PC-9 (cell line): ENCODE results near the gene FXYD4. TPM values are rescaled to one million over a fixed set of nuclear protein-coding genes. Genes with fewer than 3 reads are reported as not detected.

ENCODE experiments used
- BruUV-seq: library from RNA; stranded (reverse); fragments of 400-500 nt; replicated peaks from 2 replicates; lab custom pipeline; 2021; lab: Mats Ljungman, UMichigan
- CTCF ChIA-PET: fragments of 300-600 bp; sonication (Branson Sonifier 250); formaldehyde crosslinking; loops from one replicate; lab custom pipeline; 2022; ENCODE audit warnings: antibody characterized with exemption; lab: Charles Lee
- POLR2A ChIA-PET: fragments of 300-600 bp; sonication (Branson Sonifier 250); formaldehyde crosslinking; loops from one replicate; lab custom pipeline; 2022; ENCODE audit warnings: antibody characterized with exemption; ENCODE audit not compliant: unreplicated experiment; lab: Charles Lee
- DNase-seq, 2 experiments: peaks; one replicate each; pipeline versions ENCODE4 v3.0.0 to v3.0.0-alpha.2; 2015 to 2022; ENCODE audit warnings: mixed read lengths in 1 of 2
- H2AFZ ChIP-seq: fragments of 200-600 bp; sonication (generic); 2 replicates; pipeline ENCODE4 v1.8.1; 2017; ENCODE audit warnings: antibody characterized with exemption
- H3F3A ChIP-seq: fragments of 200-600 bp; sonication (generic); 2 replicates; pipeline ENCODE4 v1.8.1; 2017; ENCODE audit warnings: antibody characterized with exemption, mild to moderate bottlenecking, low read depth; ENCODE audit not compliant: insufficient read depth
- H3K27ac ChIP-seq: fragments of 200-600 bp; sonication (generic); 2 replicates; pipeline ENCODE4 v1.6.1; 2016; ENCODE audit warnings: mixed run types
- H3K27me3 ChIP-seq: fragments of 200-600 bp; sonication (generic); 2 replicates; pipeline ENCODE4 v1.6.1; 2016; ENCODE audit warnings: low read depth, mixed run types; ENCODE audit not compliant: insufficient read depth
- H3K36me3 ChIP-seq: fragments of 200-600 bp; sonication (generic); 2 replicates; pipeline ENCODE4 v1.6.1; 2016; ENCODE audit warnings: low read depth, mixed run types
- H3K4me1 ChIP-seq: fragments of 200-600 bp; sonication (generic); replicated peaks from 2 replicates; pipeline ENCODE4 v1.6.1; 2016; ENCODE audit warnings: mixed run types; ENCODE audit not compliant: insufficient read depth
- H3K4me2 ChIP-seq: fragments of 200-600 bp; sonication (generic); 2 replicates; pipeline ENCODE4 v1.6.1; 2017; ENCODE audit warnings: mixed run types
- H3K4me3 ChIP-seq: fragments of 200-600 bp; sonication (generic); 2 replicates; pipeline ENCODE4 v1.6.1; 2016; ENCODE audit warnings: mixed run types
- H3K79me2 ChIP-seq: fragments of 200-600 bp; sonication (generic); 2 replicates; pipeline ENCODE4 v1.6.1; 2017; ENCODE audit warnings: low read depth, mixed run types
- H3K9me2 ChIP-seq: fragments of 200-600 bp; sonication (generic); 2 replicates; pipeline ENCODE4 v1.8.1; 2017; ENCODE audit warnings: mild to moderate bottlenecking; ENCODE audit not compliant: insufficient read depth
- H3K9me3 ChIP-seq: fragments of 200-600 bp; sonication (generic); 2 replicates; pipeline ENCODE4 v1.8.1; 2016; ENCODE audit warnings: low read depth; ENCODE audit not compliant: insufficient read depth
- H4K20me1 ChIP-seq: fragments of 200-600 bp; sonication (generic); 2 replicates; pipeline ENCODE4 v1.8.1; 2017; ENCODE audit not compliant: insufficient read depth
- EZH2 ChIP-seq: fragments of 200-600 bp; sonication (generic); IDR thresholded peaks from 2 replicates; pipeline ENCODE4 v1.8.0; 2017; ENCODE audit warnings: antibody characterized with exemption, low read depth
- intact Hi-C: fragments of 100-400 bp; cut with micrococcal nuclease; formaldehyde crosslinking; loops from one replicate; pipeline ENCODE4 v1.10.0; 2022; ENCODE audit not compliant: unreplicated experiment
- total RNA-seq: library from RNA; stranded (reverse); gene quantifications from 2 replicates; pipeline ENCODE4 v1.2.3, GENCODE V29; 2021
- TF ChIP-seq, protein P1 (sequence below): fragments of 200-600 bp; sonication (generic); conservative IDR thresholded peaks from 2 replicates; pipeline ENCODE4 v1.6.1; 2017; ENCODE audit warnings: mixed run types, antibody characterized with exemption, mild to moderate bottlenecking, moderate library complexity

FXYD4 gene
- total RNA-seq, 1 experiment from 2014 or later: not detected

DNA sequence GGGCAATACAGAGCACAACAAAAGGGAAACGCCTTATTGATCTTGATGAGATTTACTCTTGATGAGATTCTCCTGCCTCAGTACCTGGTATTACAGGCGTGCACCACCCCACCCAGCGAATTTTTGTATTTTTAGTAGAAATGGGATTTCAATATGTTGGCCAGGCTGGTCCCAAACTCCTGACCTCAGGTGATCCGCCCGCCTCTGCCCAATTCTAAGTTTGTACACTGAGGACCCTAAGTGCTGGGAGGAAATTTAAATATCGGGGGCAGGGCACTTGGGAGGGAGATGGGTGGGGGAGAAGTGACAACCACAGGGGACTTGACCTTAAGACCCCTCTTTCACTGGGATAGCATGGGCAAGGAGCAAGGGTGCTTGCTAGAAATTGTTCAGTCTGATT lies 23.4 kb downstream of the FXYD4 start:
- POLR2A ChIA-PET: interaction anchor here (0.7 kb wide), 1 partner anchor 41 kb away, joined by 3 read pairs; no protein-coding TSS in a partner anchor
- TF ChIP-seq, protein P1, sequence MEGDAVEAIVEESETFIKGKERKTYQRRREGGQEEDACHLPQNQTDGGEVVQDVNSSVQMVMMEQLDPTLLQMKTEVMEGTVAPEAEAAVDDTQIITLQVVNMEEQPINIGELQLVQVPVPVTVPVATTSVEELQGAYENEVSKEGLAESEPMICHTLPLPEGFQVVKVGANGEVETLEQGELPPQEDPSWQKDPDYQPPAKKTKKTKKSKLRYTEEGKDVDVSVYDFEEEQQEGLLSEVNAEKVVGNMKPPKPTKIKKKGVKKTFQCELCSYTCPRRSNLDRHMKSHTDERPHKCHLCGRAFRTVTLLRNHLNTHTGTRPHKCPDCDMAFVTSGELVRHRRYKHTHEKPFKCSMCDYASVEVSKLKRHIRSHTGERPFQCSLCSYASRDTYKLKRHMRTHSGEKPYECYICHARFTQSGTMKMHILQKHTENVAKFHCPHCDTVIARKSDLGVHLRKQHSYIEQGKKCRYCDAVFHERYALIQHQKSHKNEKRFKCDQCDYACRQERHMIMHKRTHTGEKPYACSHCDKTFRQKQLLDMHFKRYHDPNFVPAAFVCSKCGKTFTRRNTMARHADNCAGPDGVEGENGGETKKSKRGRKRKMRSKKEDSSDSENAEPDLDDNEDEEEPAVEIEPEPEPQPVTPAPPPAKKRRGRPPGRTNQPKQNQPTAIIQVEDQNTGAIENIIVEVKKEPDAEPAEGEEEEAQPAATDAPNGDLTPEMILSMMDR: no peak
- no peak for TF ChIP-seq EZH2
- H3K4me3 ChIP-seq: peak overlapping the region; percentile 63; the same call in 1 of the 2 replicates

DNA sequence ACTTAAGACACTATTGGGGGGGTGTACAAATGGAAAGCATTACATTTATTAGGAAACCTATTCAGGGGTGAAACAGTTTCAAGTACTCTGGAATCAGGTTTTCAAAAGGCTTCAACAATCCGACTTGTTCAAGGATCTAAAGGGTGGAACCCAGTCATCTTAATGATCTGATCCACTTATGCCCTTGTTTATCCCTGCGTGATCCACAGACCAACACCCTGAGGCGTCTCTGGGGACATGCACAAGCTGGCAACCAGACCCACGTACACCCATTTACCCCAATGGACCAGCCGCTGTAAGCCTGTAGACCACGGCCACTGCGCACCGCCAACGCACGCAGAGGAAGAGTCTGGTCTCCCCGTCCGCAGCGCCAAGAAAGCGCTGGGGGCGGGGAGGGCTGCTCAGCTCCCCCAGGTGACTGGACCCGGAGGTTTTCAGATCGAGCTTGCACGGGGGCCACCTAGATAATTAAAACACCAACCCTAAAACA lies 24.2 kb downstream of the FXYD4 start:
- Histone ChIP-seq H3K9me3 (no peaks in the 10 kb centered on the region), H3K27me3 (no peaks in the 10 kb centered on the region), H3F3A (peaks cover 93% of the 10 kb centered on the region), H2AFZ (no peak overlapping the region), H3K4me2 (peak overlapping the region; percentile 95), H3K36me3 (peaks cover 68% of the 10 kb centered on the region), H3K4me1 (peaks cover 50% of the 10 kb centered on the region), H4K20me1 (peaks cover 88% of the 10 kb centered on the region), H3K79me2 (peaks cover 98% of the 10 kb centered on the region), H3K9me2 (no peaks in the 10 kb centered on the region), H3K4me3 (peak overlapping the region; percentile 63), H3K27ac (peak overlapping the region; percentile 80)
- ChIA-PET CTCF (interaction anchor here (0.6 to 1.0 kb wide), 3 partner anchors 14 to 18 kb away, joined by 5 to 14 read pairs (median 6); no protein-coding TSS in a partner anchor), POLR2A (no interaction called here)
- no TSS peak for BruUV-seq
- TF ChIP-seq, protein P1: no peak
- no peak for TF ChIP-seq EZH2
- intact Hi-C loops: loop anchor here (2.0 to 5.0 kb wide), 4 partner anchors 25 to 193 kb away; partner anchors contain the start of gene ZNF487
- DNase-seq: no peak

More for the DNA sequence above, 23.4 kb downstream of the FXYD4 start:
- Histone ChIP-seq H3K79me2 (peaks cover 98% of the 10 kb centered on the region), H4K20me1 (peaks cover 88% of the 10 kb centered on the region), H3K4me1 (peaks cover 42% of the 10 kb centered on the region), H3K36me3 (peaks cover 75% of the 10 kb centered on the region), H3K27ac (no peak overlapping the region), H2AFZ (no peak overlapping the region), H3K4me2 (peak overlapping the region; percentile 95), H3F3A (peaks cover 93% of the 10 kb centered on the region), H3K9me2 (no peaks in the 10 kb centered on the region), H3K9me3 (no peaks in the 10 kb centered on the region), H3K27me3 (no peaks in the 10 kb centered on the region)
- BruUV-seq: no TSS peak
- intact Hi-C loops: loop anchor here (5.0 kb wide), 1 partner anchor 193 kb away; no protein-coding TSS in a partner anchor
- CTCF ChIA-PET: no interaction called here
- no peak for DNase-seq

DNA sequence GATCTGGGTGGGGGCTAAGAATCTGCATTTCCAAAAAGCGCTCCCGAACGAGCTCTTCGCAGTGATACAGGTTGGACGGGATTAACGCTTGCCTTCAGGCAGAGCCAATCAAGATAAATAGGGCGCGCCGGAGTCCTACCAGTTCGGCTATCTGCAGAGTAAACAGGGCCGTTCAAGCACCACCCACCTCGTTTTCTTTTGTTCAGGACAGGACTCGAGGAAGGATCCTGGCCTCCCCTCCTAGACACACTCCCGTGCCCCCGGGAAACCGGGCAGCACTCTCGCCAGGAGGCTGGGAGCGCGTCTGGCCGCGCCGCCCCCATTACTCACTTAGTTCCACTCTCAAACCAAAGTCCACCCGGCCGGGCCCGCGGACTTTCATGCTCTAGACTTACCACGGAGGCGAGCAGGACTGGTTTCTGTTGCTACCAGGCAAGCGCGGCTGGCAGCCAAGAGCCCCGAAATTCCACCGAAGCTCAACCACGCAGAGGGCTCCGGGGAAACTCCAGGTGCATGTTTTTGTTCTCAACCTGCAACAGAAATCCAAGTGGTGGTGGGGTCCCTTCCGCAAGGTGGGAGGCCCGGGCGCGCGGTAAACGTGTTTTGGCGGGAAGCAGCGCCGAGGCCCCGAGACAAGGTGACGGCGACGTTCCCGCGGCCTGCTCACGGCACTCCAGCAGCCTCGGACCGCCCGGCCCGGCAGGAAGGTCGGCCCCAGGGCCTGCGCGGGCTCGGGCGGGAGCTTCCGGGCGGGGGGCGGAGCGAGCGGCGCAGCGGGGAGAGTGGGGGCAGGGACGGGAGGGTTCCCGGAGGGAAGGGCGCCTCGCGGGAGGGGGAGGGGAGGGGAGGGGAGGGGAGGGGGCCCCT lies 24.9 kb downstream of the FXYD4 start:
- H3K4me3 ChIP-seq: peak overlapping the region; percentile 63
- intact Hi-C loops: loop anchor here (2.0 to 5.0 kb wide), 4 partner anchors 25 to 194 kb away; partner anchors contain the start of gene ZNF487
- peaks cover 88% of the 10 kb centered on the region for H4K20me1 ChIP-seq
- H3K4me2 ChIP-seq: peak overlapping the region; percentile 95
- no peak overlapping the region for H2AFZ ChIP-seq
- DNase-seq: peak; percentile 70 to 79
- peaks cover 56% of the 10 kb centered on the region for H3K4me1 ChIP-seq
- ChIA-PET POLR2A (interaction anchor here (0.6 to 0.7 kb wide), 3 partner anchors 10 to 417 kb away, joined by 3 to 4 read pairs (median 3); no protein-coding TSS in a partner anchor), CTCF (interaction anchor here (0.6 to 1.0 kb wide), 4 partner anchors 15 to 23 kb away, joined by 4 to 14 read pairs (median 6); no protein-coding TSS in a partner anchor)
- peaks cover 98% of the 10 kb centered on the region for H3K79me2 ChIP-seq
- peaks cover 64% of the 10 kb centered on the region for H3K36me3 ChIP-seq
- peak overlapping the region; percentile 80 for H3K27ac ChIP-seq
- TSS peak; percentile 23 for BruUV-seq
- H3K27me3 ChIP-seq: no peaks in the 10 kb centered on the region
- TF ChIP-seq, protein P1: no peak
- no peak for TF ChIP-seq EZH2
- peaks cover 94% of the 10 kb centered on the region for H3F3A ChIP-seq
- no peaks in the 10 kb centered on the region for H3K9me3 ChIP-seq
- no peaks in the 10 kb centered on the region for H3K9me2 ChIP-seq
